B cell (primary cell): ENCODE measurements around the gene CD68.

Source experiments
- CTCF ChIP-seq: fragments of 200-600 bp; IDR thresholded peaks from one replicate; pipeline ENCODE4 v1.8.0; 2022; ENCODE audit warnings: antibody characterized with exemption, mild to moderate bottlenecking
- EZH2 ChIP-seq: IDR thresholded peaks from 2 replicates; pipeline ENCODE4 v1.6.1; 2012; ENCODE audit warnings: borderline replicate concordance, low read depth, mild to moderate bottlenecking, moderate library complexity, low read length; ENCODE audit not compliant: insufficient read depth, poor library complexity, severe bottlenecking

- TF ChIP-seq CTCF = no peak
- no peak for TF ChIP-seq EZH2
Measured at GRCh38 chr17:7557147-7557764, 22.2 kb upstream of the CD68 start.
